Middle frontal gyrus (tissue), 1 donor: ENCODE results near the gene PLCH2.

ENCODE experiments used
- DNase-seq: peaks from one replicate; pipeline ENCODE4 v3.0.0-alpha.2; 2015; ENCODE audit warnings: low spot score; ENCODE audit errors: extremely low spot score

PLCH2 gene

GRCh38 chr1:2528016-2528415 is 51.9 kb downstream of the PLCH2 start:
- DNase-seq, result no peak

- no peak for DNase-seq
These were observed 52.5 kb downstream of the PLCH2 start for GRCh38 chr1:2528611-2528965.

GRCh38 chr1:2528966-2529783 is 53.1 kb downstream of the PLCH2 start:
- DNase-seq, result no peak

- no peak for DNase-seq
These were observed 53.9 kb downstream of the PLCH2 start, which contains the start of gene HES5 for GRCh38 chr1:2529784-2530512. Gene HES5 (minus strand): TSS chr1:2530263. CDS start chr1:2530164, 99 bp downstream.

- no peak for DNase-seq
These were observed 54.6 kb downstream of the PLCH2 start for GRCh38 chr1:2530513-2531361.

GRCh38 chr1:2532485-2533160 is 56.5 kb downstream of the PLCH2 start:
- DNase-seq, result no peak

- DNase-seq, result no peak
These were observed 57.3 kb downstream of the PLCH2 start for GRCh38 chr1:2533365-2533764.

- DNase-seq, result no peak
These were observed 58.2 kb downstream of the PLCH2 start for GRCh38 chr1:2534315-2534686.

GRCh38 chr1:2534687-2535441 is 58.8 kb downstream of the PLCH2 start:
- DNase-seq, result no peak

- DNase-seq, result no peak
These were observed 59.4 kb downstream of the PLCH2 start for GRCh38 chr1:2535455-2535854.

GRCh38 chr1:2535981-2536380 is 59.9 kb downstream of the PLCH2 start:
- DNase-seq, result no peak

GRCh38 chr1:2537784-2538115 is 61.7 kb downstream of the PLCH2 start:
- DNase-seq, result no peak

- no peak for DNase-seq
These were observed 62.3 kb downstream of the PLCH2 start for GRCh38 chr1:2538376-2538775.

- no peak for DNase-seq
These were observed 62.8 kb downstream of the PLCH2 start for GRCh38 chr1:2538872-2539271.

- no peak for DNase-seq
These were observed 63.3 kb downstream of the PLCH2 start for GRCh38 chr1:2539312-2539907.

GRCh38 chr1:2540816-2541492 is 64.9 kb downstream of the PLCH2 start:
- DNase-seq, result no peak

GRCh38 chr1:2541619-2542245 is 65.6 kb downstream of the PLCH2 start:
- DNase-seq, result no peak

GRCh38 chr1:2542246-2542915 is 66.3 kb downstream of the PLCH2 start:
- DNase-seq, result no peak
